ENCODE measurements around the gene TIMM22. TPM values are rescaled to one million over a fixed set of nuclear protein-coding genes. Genes with fewer than 3 reads are reported as not detected.

TIMM22 gene
- total and polyA plus RNA-seq, 2 of the 4 experiments (the other 2 are of a cell fraction), result 12.7 to 12.9 TPM

GRCh38 chr17:1026599-1026975, 29.7 kb downstream of the TIMM22 start:
- Histone ChIP-seq H2BK5ac (ENCODE audit: low read depth, low read length, poor library complexity, severe bottlenecking) (no peak overlapping the region), H2AK9ac (replicated peaks; ENCODE audit: low read depth, low read length, poor library complexity) (no peak overlapping the region), H3K9me3 (ENCODE audit: control insufficient read depth, insufficient read depth, low read length) (no peaks in the 10 kb centered on the region), H3K9ac (ENCODE audit: low read depth, low read length) (no peak overlapping the region), H3K36me3 (ENCODE audit: control insufficient read depth, insufficient read depth, low read length) (no peaks in the 10 kb centered on the region; the same call in 1 of the 2 replicates), H3K9me1 (ENCODE audit: insufficient read depth, low read length) (peaks cover 13% of the 10 kb centered on the region), H4K8ac (ENCODE audit: low read depth in 2 of 2, low read length in 2 of 2) (no peak overlapping the region), H3K18ac (ENCODE audit: low read depth, low read length) (no peak overlapping the region), H3K14ac (replicated peaks; ENCODE audit: low read depth, low read length) (no peak overlapping the region), H2BK20ac (ENCODE audit: low read depth, low read length) (no peak overlapping the region), H3K4me3 (ENCODE audit: insufficient read depth, low read depth, low read length) (no peak overlapping the region), H4K5ac (ENCODE audit: low read depth, low read length) (no peak overlapping the region), H3K4me1 (ENCODE audit: control insufficient read depth, insufficient read depth, low read length) (peaks cover 21% of the 10 kb centered on the region), H4K20me1 (ENCODE audit: insufficient read depth, low read length) (peaks cover 21% of the 10 kb centered on the region), H3K56ac (ENCODE audit: extremely low read depth, insufficient read depth, low read length) (no peak overlapping the region), H4K91ac (ENCODE audit: insufficient read depth, low read depth, low read length) (no peak overlapping the region), H2AFZ (replicated peaks; ENCODE audit: low read length, poor library complexity) (no peak overlapping the region), H3K23ac (ENCODE audit: low read depth, low read length) (no peak overlapping the region), H3K4ac (ENCODE audit: low read depth, low read length) (no peak overlapping the region), H2BK120ac (ENCODE audit: low read depth, low read length) (no peak overlapping the region), H3K79me1 (ENCODE audit: low read depth in 1 of 2, low read length in 2 of 2) (peaks cover 0 to 36% of the 10 kb centered on the region in 2 experiments; a peak in 3 of 4 replicates), H2BK15ac (ENCODE audit: low read depth, low read length) (no peak overlapping the region), H3K27me3 (ENCODE audit: control insufficient read depth, insufficient read depth, low read length) (no peaks in the 10 kb centered on the region), H2AK5ac (ENCODE audit: low read depth, low read length) (no peak overlapping the region), H3K4me2 (ENCODE audit: low read depth, low read length) (no peak overlapping the region), H3K27ac (ENCODE audit: insufficient read depth, low read length) (no peak overlapping the region)
- WGBS, 2 experiments (ENCODE audit: extremely low coverage in 2 of 2, insufficient read length in 1 of 2), result 96% methylated on average over 4 of the region's 10 CpGs; no CpG with 5 or more reads in 1 of the 2 experiments
- no TSS peak for BruUV-seq (replicated peaks)
- intact Hi-C loops (cut with micrococcal nuclease) (no loop called here), dilution Hi-C loops (cut with HindIII; ENCODE audit: low sequenced_read_pairs, unreplicated experiment) (no loop called here), in situ Hi-C loops (cut with MboI; ENCODE audit: low sequenced_read_pairs) (no loop called here)
- DNase-seq (no peak), ATAC-seq (ENCODE audit: low read depth) (no peak)
- CTCF ChIA-PET, result no interaction called here
- TF ChIP-seq BHLHE40 (IDR thresholded peaks at IDR 0.05; ENCODE audit: low read depth, low read length), result no peak
- TF ChIP-seq MXI1 (IDR thresholded peaks at IDR 0.05; ENCODE audit: borderline replicate concordance, low read depth, low read length), result no peak
- no peak for TF ChIP-seq FOS (IDR thresholded peaks at IDR 0.05; ENCODE audit: low read depth, low read length)
- no peak for TF ChIP-seq RFX5 (IDR thresholded peaks at IDR 0.05; ENCODE audit: low read depth, low read length)
- no peak for TF ChIP-seq POLR2A (IDR thresholded peaks at IDR 0.05; ENCODE audit: low read depth, low read length)
- no peak for TF ChIP-seq MAFK (IDR thresholded peaks at IDR 0.05; ENCODE audit: low read depth, low read length)
- TF ChIP-seq RAD21 (IDR thresholded peaks at IDR 0.05; ENCODE audit: low read length), result no peak
- TF ChIP-seq MAZ (IDR thresholded peaks at IDR 0.05; ENCODE audit: borderline replicate concordance, low read depth, low read length), result no peak
- no peak for TF ChIP-seq RCOR1 (IDR thresholded peaks at IDR 0.05; ENCODE audit: insufficient replicate concordance, low read length)
- no peak for TF ChIP-seq CEBPB (IDR thresholded peaks at IDR 0.05; ENCODE audit: low read depth, low read length)
- TF ChIP-seq NFE2L2 (IDR thresholded peaks at IDR 0.05; ENCODE audit: low read depth, low read length), result no peak
- no peak for TF ChIP-seq SMC3 (IDR thresholded peaks at IDR 0.05; ENCODE audit: low read depth, low read length)
- TF ChIP-seq ELK1 (IDR thresholded peaks at IDR 0.05; ENCODE audit: borderline replicate concordance, low read depth, low read length), result no peak
- no peak for TF ChIP-seq CHD1 (IDR thresholded peaks at IDR 0.05; ENCODE audit: low read depth, low read length)
- TF ChIP-seq, protein P1, sequence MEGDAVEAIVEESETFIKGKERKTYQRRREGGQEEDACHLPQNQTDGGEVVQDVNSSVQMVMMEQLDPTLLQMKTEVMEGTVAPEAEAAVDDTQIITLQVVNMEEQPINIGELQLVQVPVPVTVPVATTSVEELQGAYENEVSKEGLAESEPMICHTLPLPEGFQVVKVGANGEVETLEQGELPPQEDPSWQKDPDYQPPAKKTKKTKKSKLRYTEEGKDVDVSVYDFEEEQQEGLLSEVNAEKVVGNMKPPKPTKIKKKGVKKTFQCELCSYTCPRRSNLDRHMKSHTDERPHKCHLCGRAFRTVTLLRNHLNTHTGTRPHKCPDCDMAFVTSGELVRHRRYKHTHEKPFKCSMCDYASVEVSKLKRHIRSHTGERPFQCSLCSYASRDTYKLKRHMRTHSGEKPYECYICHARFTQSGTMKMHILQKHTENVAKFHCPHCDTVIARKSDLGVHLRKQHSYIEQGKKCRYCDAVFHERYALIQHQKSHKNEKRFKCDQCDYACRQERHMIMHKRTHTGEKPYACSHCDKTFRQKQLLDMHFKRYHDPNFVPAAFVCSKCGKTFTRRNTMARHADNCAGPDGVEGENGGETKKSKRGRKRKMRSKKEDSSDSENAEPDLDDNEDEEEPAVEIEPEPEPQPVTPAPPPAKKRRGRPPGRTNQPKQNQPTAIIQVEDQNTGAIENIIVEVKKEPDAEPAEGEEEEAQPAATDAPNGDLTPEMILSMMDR (conservative IDR thresholded peaks at IDR 0.05; ENCODE audit: low read depth, low read length), result no peak
- TF ChIP-seq, protein P2, sequence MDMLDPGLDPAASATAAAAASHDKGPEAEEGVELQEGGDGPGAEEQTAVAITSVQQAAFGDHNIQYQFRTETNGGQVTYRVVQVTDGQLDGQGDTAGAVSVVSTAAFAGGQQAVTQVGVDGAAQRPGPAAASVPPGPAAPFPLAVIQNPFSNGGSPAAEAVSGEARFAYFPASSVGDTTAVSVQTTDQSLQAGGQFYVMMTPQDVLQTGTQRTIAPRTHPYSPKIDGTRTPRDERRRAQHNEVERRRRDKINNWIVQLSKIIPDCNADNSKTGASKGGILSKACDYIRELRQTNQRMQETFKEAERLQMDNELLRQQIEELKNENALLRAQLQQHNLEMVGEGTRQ (IDR thresholded peaks at IDR 0.05; ENCODE audit: low read depth, low read length), result no peak
- POLR2A ChIA-PET (ENCODE audit: unreplicated experiment), result interaction anchor here (0.6 kb wide), 1 partner anchor 50 kb away, joined by 3 read pairs; no protein-coding TSS in a partner anchor
